Body of pancreas (tissue), 4 donors: ENCODE results near the gene RAG2.

Experiments used
- POLR2A ChIP-seq, 3 donors: fragments of 450-650 bp; IDR thresholded peaks; one replicate each; pipeline ENCODE4 v1.6.1; 2016; ENCODE audit warnings: antibody characterized with exemption in 3 of 3, mild to moderate bottlenecking in 2 of 3
- TF ChIP-seq, protein P1 (sequence below), 7 experiments: fragments of 450-650 bp in 4 of 7; fragments of 200-600 bp in 3 of 7; sonication (generic) in 3 of 7; IDR thresholded peaks; one replicate each; pipeline ENCODE4 v1.5.1; 2016 to 2019; ENCODE audit warnings: antibody characterized with exemption in 7 of 7

DNA sequence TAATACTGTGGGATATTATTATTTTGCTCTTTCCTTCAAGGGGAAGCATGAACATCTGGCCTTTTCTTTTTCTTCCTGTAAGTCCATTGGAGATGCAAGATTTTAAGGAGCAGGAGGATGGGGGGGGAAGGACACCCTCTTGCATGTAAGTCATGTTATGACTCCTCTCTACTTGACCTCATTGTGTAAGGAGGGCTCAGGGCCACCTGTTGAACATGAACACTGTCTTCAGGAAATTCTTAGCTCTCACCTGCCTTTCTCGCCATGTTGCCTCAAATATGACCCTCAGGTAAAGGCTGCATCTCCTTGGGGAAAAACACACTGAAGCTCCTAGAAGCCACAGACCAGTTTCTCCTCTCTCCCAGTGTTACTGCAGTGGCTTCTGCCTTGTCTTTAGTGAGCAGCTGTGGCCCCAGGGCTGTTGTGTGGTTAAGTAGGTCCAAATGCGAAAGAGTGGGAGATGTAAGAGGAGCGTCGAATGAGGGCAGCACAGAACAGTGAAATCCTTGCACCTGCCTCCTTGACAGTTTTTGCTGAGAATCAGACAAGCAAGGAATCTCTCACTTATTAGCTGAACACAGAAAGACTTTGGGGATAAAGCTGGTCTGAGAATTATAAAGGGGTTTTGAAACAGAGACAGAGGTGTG, 31.5 kb downstream of the RAG2 start:
- TF ChIP-seq, protein P1, sequence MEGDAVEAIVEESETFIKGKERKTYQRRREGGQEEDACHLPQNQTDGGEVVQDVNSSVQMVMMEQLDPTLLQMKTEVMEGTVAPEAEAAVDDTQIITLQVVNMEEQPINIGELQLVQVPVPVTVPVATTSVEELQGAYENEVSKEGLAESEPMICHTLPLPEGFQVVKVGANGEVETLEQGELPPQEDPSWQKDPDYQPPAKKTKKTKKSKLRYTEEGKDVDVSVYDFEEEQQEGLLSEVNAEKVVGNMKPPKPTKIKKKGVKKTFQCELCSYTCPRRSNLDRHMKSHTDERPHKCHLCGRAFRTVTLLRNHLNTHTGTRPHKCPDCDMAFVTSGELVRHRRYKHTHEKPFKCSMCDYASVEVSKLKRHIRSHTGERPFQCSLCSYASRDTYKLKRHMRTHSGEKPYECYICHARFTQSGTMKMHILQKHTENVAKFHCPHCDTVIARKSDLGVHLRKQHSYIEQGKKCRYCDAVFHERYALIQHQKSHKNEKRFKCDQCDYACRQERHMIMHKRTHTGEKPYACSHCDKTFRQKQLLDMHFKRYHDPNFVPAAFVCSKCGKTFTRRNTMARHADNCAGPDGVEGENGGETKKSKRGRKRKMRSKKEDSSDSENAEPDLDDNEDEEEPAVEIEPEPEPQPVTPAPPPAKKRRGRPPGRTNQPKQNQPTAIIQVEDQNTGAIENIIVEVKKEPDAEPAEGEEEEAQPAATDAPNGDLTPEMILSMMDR (IDR thresholded peaks at IDR 0.05) = no peak
- no peak for TF ChIP-seq POLR2A (IDR thresholded peaks at IDR 0.05)
